Hepatocyte (in vitro differentiated cells): ENCODE results near the gene CACNA2D1.

Experiments
- CTCF ChIP-seq: fragments of 200-600 bp; sonication (generic); IDR thresholded peaks from 2 replicates; pipeline ENCODE4 v1.5.1; 2016; ENCODE audit warnings: antibody characterized with exemption, mild to moderate bottlenecking; ENCODE audit not compliant: poor library complexity
- EZH2 ChIP-seq: fragments of 200-600 bp; sonication (generic); IDR thresholded peaks from 2 replicates; pipeline ENCODE4 v1.6.1; 2016; ENCODE audit warnings: antibody characterized with exemption, mild to moderate bottlenecking, borderline replicate concordance
- EZH2phosphoT487 ChIP-seq: fragments of 200-600 bp; sonication (generic); IDR thresholded peaks from one replicate; pipeline ENCODE4 v1.6.1; 2018; ENCODE audit warnings: antibody characterized with exemption, mild to moderate bottlenecking, low read depth, moderate library complexity; ENCODE audit not compliant: unreplicated experiment, severe bottlenecking

GRCh38 chr7:82294865-82295264 lies 148.7 kb downstream of the CACNA2D1 start:
- TF ChIP-seq CTCF: no peak
- no peak for TF ChIP-seq EZH2phosphoT487
- no peak for TF ChIP-seq EZH2
